HUES48 (cell line): ENCODE data around the gene CFAP92.

Source experiments
- H3K27ac ChIP-seq: one replicate; pipeline ENCODE4 v1.7.0; 2013; ENCODE audit warnings: low read depth, low read length, inconsistent platforms
- H3K27me3 ChIP-seq: 2 replicates; pipeline ENCODE4 v1.6.1; 2013; ENCODE audit warnings: mild to moderate bottlenecking, low read length; ENCODE audit not compliant: control insufficient read depth, insufficient read depth
- H3K36me3 ChIP-seq: 2 replicates; pipeline ENCODE4 v1.6.1; 2013; ENCODE audit warnings: low read length; ENCODE audit not compliant: control insufficient read depth, insufficient read depth
- H3K4me1 ChIP-seq: 2 replicates; pipeline ENCODE4 v1.6.1; 2013; ENCODE audit warnings: mild to moderate bottlenecking, low read length; ENCODE audit not compliant: control insufficient read depth, insufficient read depth
- H3K4me3 ChIP-seq: 2 replicates; pipeline ENCODE4 v1.5.1; 2013; ENCODE audit warnings: mild to moderate bottlenecking, low read depth, low read length
- H3K9ac ChIP-seq: 2 replicates; pipeline ENCODE4 v1.6.1; 2013; ENCODE audit warnings: mild to moderate bottlenecking, low read depth, low read length, moderate library complexity
- H3K9me3 ChIP-seq: 2 replicates; pipeline ENCODE4 v1.6.1; 2013; ENCODE audit warnings: low read length; ENCODE audit not compliant: control insufficient read depth, insufficient read depth

CFAP92 gene, protein sequence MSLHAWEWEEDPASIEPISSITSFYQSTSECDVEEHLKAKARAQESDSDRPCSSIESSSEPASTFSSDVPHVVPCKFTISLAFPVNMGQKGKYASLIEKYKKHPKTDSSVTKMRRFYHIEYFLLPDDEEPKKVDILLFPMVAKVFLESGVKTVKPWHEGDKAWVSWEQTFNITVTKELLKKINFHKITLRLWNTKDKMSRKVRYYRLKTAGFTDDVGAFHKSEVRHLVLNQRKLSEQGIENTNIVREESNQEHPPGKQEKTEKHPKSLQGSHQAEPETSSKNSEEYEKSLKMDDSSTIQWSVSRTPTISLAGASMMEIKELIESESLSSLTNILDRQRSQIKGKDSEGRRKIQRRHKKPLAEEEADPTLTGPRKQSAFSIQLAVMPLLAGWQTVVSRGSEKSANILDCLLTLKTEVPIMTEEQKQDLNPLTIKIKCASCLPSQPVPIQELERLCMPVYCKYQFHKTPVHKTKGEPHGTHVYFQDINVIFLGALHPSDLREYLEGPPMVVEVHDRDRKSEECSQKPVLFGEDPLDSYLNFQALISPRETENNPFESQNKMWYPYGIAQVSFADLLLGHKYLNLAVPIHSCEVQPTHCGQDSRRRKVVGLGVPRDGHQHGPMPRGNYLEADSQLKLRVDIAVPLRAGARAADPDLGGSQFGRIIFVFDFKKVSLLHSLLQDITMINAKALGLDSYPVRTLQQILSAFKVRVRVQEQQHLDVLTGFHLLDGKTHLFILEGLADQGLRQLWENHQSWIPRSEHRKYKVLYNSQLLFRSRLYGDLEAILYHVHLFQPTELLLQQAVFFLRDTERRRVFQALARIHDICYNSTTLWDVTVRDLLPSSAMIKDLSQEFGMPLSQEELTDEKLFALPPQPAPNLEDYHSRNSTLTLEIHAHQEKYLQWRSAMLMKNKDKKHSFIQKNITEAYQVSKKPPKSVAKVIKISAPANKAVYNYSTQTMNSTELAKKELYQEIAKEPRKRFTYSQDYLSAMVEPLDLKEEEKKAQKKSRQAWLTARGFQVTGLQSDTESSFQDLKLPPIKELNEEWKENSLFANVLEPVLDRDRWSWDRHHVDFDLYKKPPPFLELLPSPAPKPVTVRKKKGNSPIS

DNA sequence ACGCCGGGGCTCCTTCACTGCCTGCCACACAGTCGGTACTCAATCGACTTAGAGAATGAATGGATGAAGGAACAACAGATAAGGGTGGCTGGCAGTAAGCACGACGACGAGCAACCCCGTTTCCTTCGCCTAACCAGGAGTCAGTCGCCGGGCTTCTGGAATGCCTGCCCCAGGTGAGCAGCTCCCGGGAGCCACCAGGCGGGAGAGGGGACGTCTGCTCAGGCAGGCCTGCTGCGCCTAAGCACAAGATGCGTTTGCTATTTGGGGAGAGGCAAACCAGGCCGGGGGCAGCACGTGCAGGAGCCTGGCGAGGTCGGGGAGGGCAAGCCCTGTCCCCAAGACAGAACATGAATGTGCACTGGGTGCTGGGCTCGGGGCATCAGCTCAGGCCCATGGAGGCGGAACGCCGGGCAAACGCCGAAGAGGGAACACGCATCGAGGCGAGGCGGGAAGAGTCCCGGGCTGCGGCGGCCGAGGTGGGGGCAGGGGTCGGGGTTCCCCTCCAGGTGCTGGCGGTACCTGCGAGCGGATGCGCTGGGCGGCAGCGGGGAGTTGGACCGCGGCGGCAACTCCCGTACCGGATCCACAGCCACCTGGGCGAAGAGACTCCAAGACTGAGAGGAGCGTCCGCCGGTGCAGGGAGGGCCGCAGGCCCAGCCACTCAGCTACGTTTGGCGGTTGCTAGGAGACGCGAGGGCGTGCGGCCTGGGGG lies at the start of gene CFAP92:
TSS of gene CFAP92 (minus strand) at position 616 of the 712 bp plus-strand sequence. CDS start 772 bp downstream, outside the sequence.
- peak within 1 kb of the TSS; percentile 33; the same call in 1 of the 2 replicates for H3K9ac ChIP-seq
- no peaks in the 10 kb centered on the region for H3K36me3 ChIP-seq
- no peaks in the 10 kb centered on the region for H3K9me3 ChIP-seq
- no peak within 1 kb of the TSS for H3K27ac ChIP-seq
- H3K27me3 ChIP-seq: peaks cover 68% of the 10 kb centered on the region
- H3K4me1 ChIP-seq: peaks cover 16% of the 10 kb centered on the region
- H3K4me3 ChIP-seq: peak within 1 kb of the TSS; percentile 56

GRCh38 chr3:129040579-129041300 lies 46.9 kb upstream of the CFAP92 start:
- Histone ChIP-seq H3K27me3 (no peaks in the 10 kb centered on the region), H3K9me3 (no peaks in the 10 kb centered on the region), H3K4me3 (no peak overlapping the region), H3K27ac (no peak overlapping the region), H3K36me3 (no peaks in the 10 kb centered on the region), H3K4me1 (peaks cover 9% of the 10 kb centered on the region), H3K9ac (no peak overlapping the region)

- Histone ChIP-seq H3K4me3 (no peak overlapping the region), H3K36me3 (no peaks in the 10 kb centered on the region), H3K9ac (no peak overlapping the region), H3K27me3 (no peaks in the 10 kb centered on the region), H3K4me1 (peaks cover 9% of the 10 kb centered on the region), H3K9me3 (no peaks in the 10 kb centered on the region), H3K27ac (no peak overlapping the region)
These were observed 46.1 kb upstream of the CFAP92 start for GRCh38 chr3:129040039-129040336.

- Histone ChIP-seq H3K27ac (no peak overlapping the region), H3K4me3 (no peak overlapping the region), H3K9me3 (no peaks in the 10 kb centered on the region), H3K9ac (no peak overlapping the region), H3K4me1 (peaks cover 9% of the 10 kb centered on the region), H3K36me3 (no peaks in the 10 kb centered on the region), H3K27me3 (no peaks in the 10 kb centered on the region)
These were observed 45.6 kb upstream of the CFAP92 start for GRCh38 chr3:129039271-129040038.

DNA sequence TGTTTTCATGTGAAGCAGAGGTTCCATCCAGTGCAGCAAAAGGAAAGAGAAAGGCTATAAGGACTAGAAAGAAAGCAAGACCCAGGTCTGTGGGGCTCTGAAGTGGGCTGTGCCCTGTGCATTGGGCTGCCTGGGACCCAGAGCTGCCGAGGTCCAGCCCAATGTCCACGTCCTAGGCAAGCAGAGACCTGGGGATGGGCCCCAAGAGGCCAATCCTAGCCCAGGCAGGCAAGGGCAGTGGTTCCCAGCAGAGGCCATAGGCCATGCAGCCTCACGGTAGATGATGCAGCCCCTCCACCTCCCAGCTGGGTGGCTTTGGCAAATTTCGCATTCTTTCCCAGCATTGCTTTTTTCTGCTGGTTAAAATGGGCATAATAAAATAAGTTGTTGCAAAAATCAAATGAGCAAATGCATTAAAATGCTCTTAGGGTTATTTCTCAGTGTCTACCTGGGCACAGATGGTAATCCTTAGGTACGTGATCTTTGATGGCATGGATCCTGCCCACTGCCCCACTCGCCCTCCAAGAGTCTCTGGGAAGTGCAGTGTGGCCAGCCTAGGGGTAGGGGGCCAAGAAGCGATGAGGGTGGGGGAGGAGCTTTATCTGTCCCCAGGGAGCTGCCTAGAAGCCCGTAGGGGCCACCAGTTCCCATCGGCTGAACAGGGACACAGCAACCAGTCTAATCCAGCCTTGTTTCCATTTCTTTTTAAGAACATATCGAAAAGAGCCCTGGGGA lies 44.4 kb upstream of the CFAP92 start:
- Histone ChIP-seq H3K36me3 (no peaks in the 10 kb centered on the region), H3K4me3 (no peak overlapping the region), H3K27ac (no peak overlapping the region), H3K9ac (no peak overlapping the region), H3K4me1 (peaks cover 9% of the 10 kb centered on the region), H3K9me3 (no peaks in the 10 kb centered on the region), H3K27me3 (no peaks in the 10 kb centered on the region)

DNA sequence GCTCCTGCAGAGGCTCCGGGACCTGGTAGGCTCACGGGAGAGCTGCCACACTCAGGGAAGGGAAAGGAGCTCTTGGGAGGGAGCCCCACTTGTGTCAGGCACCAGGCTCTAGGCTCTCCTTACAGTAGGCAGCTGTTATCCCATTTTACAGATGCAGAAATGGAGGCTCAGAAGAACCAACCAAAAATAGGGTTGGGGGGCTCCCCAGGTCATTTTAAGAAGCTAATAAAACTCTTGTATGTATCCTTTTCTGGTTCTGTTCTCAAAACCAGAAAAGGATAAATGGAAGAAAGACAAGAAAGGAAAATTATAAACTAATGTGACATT lies 43.2 kb upstream of the CFAP92 start:
- H3K27ac ChIP-seq: no peak overlapping the region
- H3K27me3 ChIP-seq: no peaks in the 10 kb centered on the region
- peaks cover 4% of the 10 kb centered on the region; the same call in 1 of the 2 replicates for H3K4me1 ChIP-seq
- no peak overlapping the region for H3K9ac ChIP-seq
- no peaks in the 10 kb centered on the region for H3K36me3 ChIP-seq
- H3K4me3 ChIP-seq: no peak overlapping the region
- no peaks in the 10 kb centered on the region for H3K9me3 ChIP-seq

DNA sequence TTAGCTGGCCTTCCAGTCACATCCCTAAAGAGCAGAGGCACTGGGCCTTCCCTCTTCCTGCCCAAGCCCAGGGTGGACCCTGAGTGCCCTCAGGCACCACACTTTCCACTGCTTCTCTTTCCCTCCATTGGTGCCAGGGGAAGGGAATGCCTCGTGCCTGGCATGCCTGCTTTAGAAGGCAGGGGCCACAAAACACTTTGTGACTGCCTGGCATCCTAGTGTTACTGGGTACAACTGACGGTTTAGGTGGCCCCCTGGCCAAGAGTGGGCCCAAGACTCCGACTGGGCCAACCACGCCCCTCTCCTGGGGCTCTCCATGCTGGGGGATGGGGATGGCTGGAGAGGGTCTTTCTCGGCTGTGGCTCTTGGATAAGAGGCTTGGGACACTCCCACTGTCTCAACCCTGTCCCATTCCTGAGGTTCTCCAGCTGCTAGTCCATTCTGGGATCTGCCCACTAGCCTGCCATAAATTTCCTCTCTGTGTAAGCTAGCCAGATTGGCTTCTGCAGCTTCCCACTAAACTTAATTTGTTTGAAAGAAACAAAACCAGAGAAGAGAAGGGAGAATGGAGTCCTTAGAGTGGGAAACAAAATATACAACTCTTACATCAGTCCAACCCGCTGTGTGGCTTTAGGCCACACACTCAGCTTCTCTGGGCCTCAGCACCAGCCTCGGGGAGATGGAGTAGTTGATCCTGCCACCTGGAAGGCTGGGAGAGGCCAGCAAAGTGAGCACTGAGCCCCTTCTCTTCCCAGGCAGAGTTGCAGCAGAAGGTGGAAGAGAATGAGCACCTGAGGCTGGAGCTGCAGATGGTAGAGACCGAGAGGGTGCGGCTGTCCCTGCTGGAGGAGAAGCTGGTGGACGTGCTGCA lies 42.6 kb upstream of the CFAP92 start:
- Histone ChIP-seq H3K9ac (no peak overlapping the region), H3K27me3 (no peaks in the 10 kb centered on the region), H3K27ac (no peak overlapping the region), H3K4me1 (peaks cover 3% of the 10 kb centered on the region; the same call in 1 of the 2 replicates), H3K36me3 (no peaks in the 10 kb centered on the region), H3K9me3 (no peaks in the 10 kb centered on the region), H3K4me3 (no peak overlapping the region)

GRCh38 chr3:129035360-129036221 lies 41.7 kb upstream of the CFAP92 start:
- H3K4me3 ChIP-seq: no peak overlapping the region

More at GRCh38 chr3:129035360-129036221, 41.7 kb upstream of the CFAP92 start:
- H3K27me3 ChIP-seq: no peaks in the 10 kb centered on the region
- H3K9me3 ChIP-seq: no peaks in the 10 kb centered on the region
- H3K36me3 ChIP-seq: no peaks in the 10 kb centered on the region
- H3K27ac ChIP-seq: no peak overlapping the region
- peaks cover 3% of the 10 kb centered on the region; the same call in 1 of the 2 replicates for H3K4me1 ChIP-seq
- no peak overlapping the region for H3K9ac ChIP-seq
